ENCODE measurements around the gene PIN1.
A peak's percentile ranks its signal among the peaks of the same experiment; 100 is the strongest.

Gene PIN1

DNA sequence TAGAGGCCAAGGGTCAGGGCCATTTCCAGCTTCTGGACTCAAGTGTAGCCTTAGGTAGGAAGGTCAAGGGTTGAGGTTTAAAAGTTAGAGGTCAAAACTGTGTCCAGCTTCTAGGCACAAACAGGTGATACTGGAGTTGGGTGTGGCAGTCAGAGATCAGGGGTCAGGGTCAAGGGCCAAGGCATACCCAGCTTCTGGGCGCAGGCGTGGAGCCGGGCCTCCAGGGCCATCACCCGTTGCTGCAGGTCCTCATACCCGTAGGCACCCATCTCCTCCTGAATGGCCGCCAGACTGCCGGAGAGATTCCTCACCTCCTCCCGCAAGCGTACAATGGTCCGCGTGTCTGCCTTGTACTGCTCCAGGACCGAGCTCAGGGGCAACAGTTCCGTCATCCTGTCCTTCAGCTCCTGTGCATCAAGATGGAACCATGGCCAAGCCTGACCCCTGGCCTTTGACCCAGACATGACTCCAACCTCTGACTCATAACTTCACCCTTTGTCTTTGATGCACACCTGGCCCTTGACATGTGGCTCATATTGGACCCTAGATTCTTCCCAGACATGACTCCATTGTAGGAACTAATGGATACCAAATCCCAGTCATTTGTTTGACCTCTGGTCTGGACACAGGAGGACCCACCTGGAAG is 22.1 kb downstream of the PIN1 start:
- DNase-seq = no peak

- no peak for DNase-seq
These were observed 23.0 kb downstream of the PIN1 start for GRCh38 chr19:9857920-9858746.

DNA sequence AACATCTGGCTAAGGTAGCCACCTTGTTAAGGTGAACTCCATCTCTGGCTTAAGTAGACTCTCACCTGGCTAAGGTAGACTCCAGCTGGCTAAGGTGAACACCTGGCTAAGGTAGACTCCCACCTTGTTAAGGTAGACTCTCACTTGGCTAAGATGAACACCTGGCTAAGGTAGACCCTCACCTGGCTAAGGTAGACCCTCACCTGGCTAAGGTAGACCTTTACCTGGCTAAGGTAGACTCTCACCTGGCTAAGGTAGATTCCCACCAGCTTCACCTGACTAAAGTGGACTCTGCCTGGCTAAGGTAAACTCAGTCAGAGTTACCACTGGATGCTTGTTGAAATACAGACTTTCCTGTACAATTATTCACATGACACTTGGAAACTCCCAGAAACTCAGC is 23.6 kb downstream of the PIN1 start:
- no peak for DNase-seq

DNA sequence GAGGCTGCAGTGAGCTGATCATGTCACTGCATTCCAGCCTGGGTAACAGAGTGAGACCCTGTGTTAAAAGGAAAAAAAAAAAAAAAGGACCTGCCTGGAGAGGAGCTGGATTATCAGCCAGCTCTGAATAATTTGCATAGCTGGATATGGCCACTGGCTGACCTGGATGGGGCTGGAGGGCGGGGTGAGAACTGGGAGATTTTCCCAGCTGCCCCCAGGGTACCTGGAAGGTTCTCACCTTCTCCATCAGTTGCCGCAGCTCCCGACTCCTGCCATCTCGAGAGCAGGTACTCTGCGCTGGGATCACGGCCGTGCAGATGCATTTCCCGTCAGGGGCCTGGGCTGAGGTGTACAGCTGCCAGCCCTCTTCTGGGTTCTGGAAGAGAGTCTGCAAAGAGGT is 25.3 kb downstream of the PIN1 start:
- no peak for DNase-seq

- no peak for DNase-seq
These were observed 26.4 kb downstream of the PIN1 start for GRCh38 chr19:9861503-9861902.

DNA sequence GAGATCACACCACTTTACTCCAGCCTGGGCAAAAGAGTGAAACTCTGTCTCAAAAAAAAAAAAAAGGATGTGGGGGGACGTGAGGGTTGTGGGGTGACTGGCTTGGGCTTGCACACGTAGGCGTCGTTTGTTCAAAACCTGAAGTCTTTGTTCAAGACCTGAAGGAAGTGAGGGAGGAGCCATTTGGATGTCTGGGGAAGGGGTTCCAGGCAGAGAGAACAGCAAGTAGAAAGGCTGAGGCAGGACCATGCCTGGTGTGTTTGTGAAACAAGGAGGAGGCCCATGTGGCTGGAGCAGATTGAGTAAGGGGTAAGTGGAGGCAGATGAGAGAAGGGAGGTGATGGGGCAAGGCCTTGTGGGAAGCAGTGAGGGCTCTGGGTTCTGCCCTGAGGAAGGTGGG is 27.8 kb downstream of the PIN1 start:
- DNase-seq = no peak

DNA sequence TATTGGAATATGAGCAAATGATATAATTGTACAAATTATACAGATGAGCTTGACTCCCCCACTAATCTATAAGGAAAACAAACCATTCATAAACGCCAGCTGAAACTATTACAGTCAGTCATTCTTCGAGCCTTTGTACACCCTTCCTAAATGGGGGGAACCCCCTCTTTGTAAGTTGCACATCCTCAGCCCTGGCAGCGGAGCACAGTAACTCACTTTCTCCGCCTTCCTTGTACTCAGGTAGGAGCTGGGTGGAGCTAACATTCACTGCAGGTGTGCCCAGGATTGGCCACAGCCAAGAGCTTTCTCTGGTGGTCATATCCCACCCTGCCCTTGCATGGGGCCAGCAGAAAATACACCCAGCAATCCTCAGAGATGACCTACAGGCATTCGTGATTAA is 28.6 kb downstream of the PIN1 start:
- no peak for DNase-seq

GRCh38 chr19:9865732-9866501 is 30.8 kb downstream of the PIN1 start:
- DNase-seq = peak; percentile 53

GRCh38 chr19:9868983-9869617 is 34.0 kb downstream of the PIN1 start:
- DNase-seq = no peak

- no peak for DNase-seq
These were observed 36.7 kb downstream of the PIN1 start for GRCh38 chr19:9871626-9872338.

DNA sequence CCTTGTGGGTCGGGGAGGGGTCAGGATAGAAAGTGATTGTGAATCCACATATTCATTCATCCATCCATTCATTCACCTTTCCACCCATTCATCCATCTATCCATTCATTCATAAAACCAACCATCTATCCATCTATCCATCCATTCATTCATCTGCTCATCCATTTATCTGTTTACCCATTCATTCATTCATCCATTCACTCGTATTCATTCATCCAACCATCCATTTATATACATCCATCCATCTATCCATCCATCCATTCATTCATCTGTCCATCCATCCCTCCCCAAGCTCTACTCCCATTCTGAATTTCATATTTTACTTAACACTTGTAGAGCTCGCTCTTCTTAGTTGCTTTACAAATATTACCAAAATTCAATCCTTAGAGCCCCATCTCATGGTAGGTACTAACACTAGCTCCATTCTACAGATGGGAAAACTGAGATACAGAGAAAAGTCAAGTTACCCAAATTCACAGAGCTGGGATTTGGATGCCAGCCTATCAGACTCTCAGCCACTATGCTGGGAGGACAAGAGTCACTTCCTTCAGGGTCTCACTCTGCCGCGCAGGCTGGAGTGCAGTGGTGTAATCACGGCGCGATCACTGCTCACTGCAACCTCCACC is 37.6 kb downstream of the PIN1 start:
- no peak for DNase-seq

- no peak for DNase-seq
These were observed 40.0 kb downstream of the PIN1 start for GRCh38 chr19:9875031-9875627.

DNA sequence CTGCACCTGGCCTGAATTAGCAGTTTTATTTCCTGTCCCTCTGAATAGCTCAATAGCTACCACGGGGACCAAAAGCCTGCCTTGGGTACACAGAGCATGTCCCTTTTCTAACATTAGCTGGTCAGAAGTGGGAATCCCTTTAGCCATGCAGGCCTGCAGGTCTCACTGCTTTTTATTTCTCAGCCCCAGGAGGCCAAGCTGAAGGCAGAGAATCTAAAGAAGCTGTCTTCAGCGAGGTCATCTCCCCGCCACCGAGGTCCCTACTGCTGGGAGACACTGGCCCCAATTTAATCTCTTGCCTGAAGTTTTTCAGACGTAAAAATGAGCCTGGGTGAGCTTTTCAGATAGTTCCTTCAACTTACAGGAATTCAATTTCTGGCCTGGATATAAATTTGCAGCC is 40.7 kb downstream of the PIN1 start:
- DNase-seq = no peak

DNA sequence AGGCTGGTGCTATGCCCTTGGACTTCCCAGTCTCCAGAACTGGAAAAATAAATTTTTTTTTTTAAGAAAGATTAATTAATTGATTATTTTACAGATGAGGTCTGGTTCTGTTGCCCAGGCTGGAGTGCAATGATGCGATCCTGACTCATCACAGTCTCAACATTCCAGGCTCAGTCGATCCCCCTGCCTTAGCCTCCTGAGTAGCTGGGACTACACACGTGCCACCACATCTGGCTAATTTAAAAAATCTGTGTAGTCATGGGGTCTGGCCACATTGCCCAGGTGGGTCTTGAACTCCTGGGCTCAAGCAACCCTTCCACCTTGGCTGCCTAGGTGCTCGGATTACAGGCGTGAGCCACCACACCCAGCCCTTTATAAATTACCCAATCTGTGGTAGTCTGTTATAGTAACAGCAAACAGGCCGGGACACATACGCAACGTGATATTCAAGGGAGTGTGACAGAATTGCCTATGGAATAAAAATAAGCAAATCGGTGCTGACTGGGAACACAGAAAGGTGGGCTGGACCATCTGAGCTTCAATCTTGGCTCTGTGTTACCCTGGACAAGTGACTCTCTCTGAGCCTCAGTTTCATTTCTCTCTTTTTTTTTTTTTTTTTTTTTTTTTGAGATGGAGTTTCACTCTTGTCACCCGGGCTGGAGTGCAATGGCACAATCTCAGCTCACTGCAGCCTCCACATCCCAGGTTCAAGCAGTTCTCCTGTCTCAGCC is 42.8 kb downstream of the PIN1 start:
- DNase-seq = no peak

DNA sequence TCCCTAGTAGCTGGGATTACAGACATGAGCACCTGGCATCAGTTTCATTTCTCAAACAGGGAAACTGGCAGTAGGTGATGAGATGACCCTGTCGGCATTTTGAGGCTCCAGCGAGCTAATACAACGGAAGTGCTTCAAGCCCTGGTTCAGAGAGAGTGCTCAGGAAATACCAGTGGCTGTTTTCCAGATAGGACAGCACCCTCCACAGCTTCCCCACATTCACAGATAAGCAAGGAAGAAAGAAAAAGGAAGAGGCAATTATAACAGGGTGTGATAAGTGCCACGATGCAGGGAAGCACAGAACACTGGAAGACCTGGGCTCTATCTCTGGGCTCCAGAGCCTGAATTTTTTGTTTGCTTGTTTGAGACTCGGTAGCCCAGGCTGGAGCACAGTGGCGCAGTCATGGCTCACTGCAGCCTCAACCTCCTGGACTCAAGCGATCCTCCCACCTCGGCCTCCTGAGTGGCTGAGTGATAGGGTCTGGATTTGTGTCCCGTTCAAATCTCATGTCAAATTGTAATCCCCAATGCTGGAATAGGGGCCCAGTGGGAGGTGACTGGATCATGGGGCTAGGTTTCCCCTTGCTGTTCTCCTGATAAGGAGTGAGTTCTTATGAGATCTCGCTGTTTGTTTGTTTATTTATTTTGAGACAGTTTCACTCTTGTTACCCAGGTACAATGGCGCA is 43.5 kb downstream of the PIN1 start:
- no peak for DNase-seq

GRCh38 chr19:9881720-9882119 is 46.6 kb downstream of the PIN1 start:
- no peak for DNase-seq

- no peak for DNase-seq
These were observed 48.2 kb downstream of the PIN1 start for GRCh38 chr19:9883231-9883758.

GRCh38 chr19:9883764-9884163 is 48.6 kb downstream of the PIN1 start:
- no peak for DNase-seq

GRCh38 chr19:9885077-9885552 is 50.0 kb downstream of the PIN1 start:
- DNase-seq = no peak
